ENCODE measurements around the gene MRAP. TPM values are rescaled to one million over a fixed set of nuclear protein-coding genes. Genes with fewer than 3 reads are reported as not detected.

Gene MRAP
- total and polyA plus RNA-seq, 12 donors = 13.4 to 769 (median 105) TPM

DNA sequence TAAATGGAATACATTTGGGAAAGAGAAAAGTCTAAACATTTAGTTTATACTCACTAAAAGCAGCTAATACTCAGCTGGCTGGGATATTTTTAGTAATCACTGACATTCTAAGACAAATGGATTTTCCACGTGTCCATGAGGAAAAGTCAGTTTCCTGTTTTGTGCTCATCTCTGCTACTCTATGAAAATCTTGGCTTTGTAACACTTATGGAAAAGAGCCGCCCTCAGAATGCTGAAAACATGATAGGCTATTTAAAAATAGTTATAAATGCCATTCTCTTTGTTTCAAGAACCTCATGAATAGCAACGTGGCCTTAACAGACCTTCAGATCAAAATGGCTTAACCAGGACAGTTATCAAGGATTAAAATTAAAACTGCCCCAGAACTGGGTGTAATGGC is 29.9 kb downstream of the MRAP start:
- peaks cover 0 to 36% of the 10 kb centered on the region in 2 donors for H3K36me3 ChIP-seq (replicated peaks in 1 of 2)
- DNase-seq = peak in 3 of 7 donors; percentile 26 to 43 (median 30)
- no peaks in the 10 kb centered on the region for H3K27me3 ChIP-seq
- H3K9me3 ChIP-seq (replicated peaks in 1 of 3) = no peaks in the 10 kb centered on the region
- intact Hi-C loops (cut with DNase I) = no loop called here
- H3K4me1 ChIP-seq (replicated peaks in 1 of 2) = peaks cover 16 to 29% of the 10 kb centered on the region in 2 donors
- TF ChIP-seq POLR2A (IDR thresholded peaks at IDR 0.05) = peak in 1 of 2 donors; percentile 32
- TF ChIP-seq, protein P1, sequence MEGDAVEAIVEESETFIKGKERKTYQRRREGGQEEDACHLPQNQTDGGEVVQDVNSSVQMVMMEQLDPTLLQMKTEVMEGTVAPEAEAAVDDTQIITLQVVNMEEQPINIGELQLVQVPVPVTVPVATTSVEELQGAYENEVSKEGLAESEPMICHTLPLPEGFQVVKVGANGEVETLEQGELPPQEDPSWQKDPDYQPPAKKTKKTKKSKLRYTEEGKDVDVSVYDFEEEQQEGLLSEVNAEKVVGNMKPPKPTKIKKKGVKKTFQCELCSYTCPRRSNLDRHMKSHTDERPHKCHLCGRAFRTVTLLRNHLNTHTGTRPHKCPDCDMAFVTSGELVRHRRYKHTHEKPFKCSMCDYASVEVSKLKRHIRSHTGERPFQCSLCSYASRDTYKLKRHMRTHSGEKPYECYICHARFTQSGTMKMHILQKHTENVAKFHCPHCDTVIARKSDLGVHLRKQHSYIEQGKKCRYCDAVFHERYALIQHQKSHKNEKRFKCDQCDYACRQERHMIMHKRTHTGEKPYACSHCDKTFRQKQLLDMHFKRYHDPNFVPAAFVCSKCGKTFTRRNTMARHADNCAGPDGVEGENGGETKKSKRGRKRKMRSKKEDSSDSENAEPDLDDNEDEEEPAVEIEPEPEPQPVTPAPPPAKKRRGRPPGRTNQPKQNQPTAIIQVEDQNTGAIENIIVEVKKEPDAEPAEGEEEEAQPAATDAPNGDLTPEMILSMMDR (IDR thresholded peaks at IDR 0.05) = no peak
- 11 to 24% (median 14%) methylated on average over 3 of the region's 3 CpGs for WGBS, 4 donors
- no peak overlapping the region for H3K4me3 ChIP-seq
- peak overlapping the region; percentile 69 to 91 (median 87) for H3K27ac ChIP-seq

- intact Hi-C loops (cut with DNase I) = no loop called here
Observed at GRCh38 chr21:32329331-32329730, 30.7 kb downstream of the MRAP start.

GRCh38 chr21:32329776-32330175 is 31.1 kb downstream of the MRAP start:
- Histone ChIP-seq H3K27me3 (no peaks in the 10 kb centered on the region), H3K4me3 (no peak overlapping the region), H3K9me3 (replicated peaks in 1 of 3) (no peaks in the 10 kb centered on the region), H3K36me3 (replicated peaks in 1 of 2) (peaks cover 0 to 36% of the 10 kb centered on the region in 2 donors), H3K4me1 (replicated peaks in 1 of 2) (peaks cover 16 to 29% of the 10 kb centered on the region in 2 donors), H3K27ac (peak overlapping the region; percentile 69 to 91 (median 87))
- peak in 1 of 7 donors; percentile 57 for DNase-seq
- intact Hi-C loops (cut with DNase I) = no loop called here
- TF ChIP-seq, protein P1 (IDR thresholded peaks at IDR 0.05) = no peak
- no peak for TF ChIP-seq POLR2A (IDR thresholded peaks at IDR 0.05)
- 35 to 52% (median 44%) methylated on average over 3 of the region's 3 CpGs for WGBS, 4 donors

More at GRCh38 chr21:32329331-32329730, 30.7 kb downstream of the MRAP start:
- Histone ChIP-seq H3K4me3 (no peak overlapping the region), H3K36me3 (replicated peaks in 1 of 2) (peaks cover 0 to 36% of the 10 kb centered on the region in 2 donors), H3K4me1 (replicated peaks in 1 of 2) (peaks cover 16 to 29% of the 10 kb centered on the region in 2 donors), H3K27ac (peak overlapping the region; percentile 69 to 91 (median 87)), H3K9me3 (replicated peaks in 1 of 3) (no peaks in the 10 kb centered on the region), H3K27me3 (no peaks in the 10 kb centered on the region)
- peak; percentile 65 to 92 (median 84) for DNase-seq
- WGBS, 4 donors = 14 to 35% (median 18%) methylated on average over 2 of the region's 2 CpGs
- TF ChIP-seq POLR2A (IDR thresholded peaks at IDR 0.05) = peak in 1 of 2 donors; percentile 35
- TF ChIP-seq, protein P1 (IDR thresholded peaks at IDR 0.05) = no peak

- peak in 1 of 7 donors; percentile 18 for DNase-seq
- Histone ChIP-seq H3K27me3 (no peaks in the 10 kb centered on the region), H3K4me1 (replicated peaks in 1 of 2) (peaks cover 16 to 29% of the 10 kb centered on the region in 2 donors), H3K27ac (peak overlapping the region in 1 of 5 donors; percentile 3), H3K4me3 (no peak overlapping the region), H3K9me3 (replicated peaks in 1 of 3) (no peaks in the 10 kb centered on the region), H3K36me3 (replicated peaks in 1 of 2) (peaks cover 0 to 36% of the 10 kb centered on the region in 2 donors)
- TF ChIP-seq POLR2A (IDR thresholded peaks at IDR 0.05) = no peak
- TF ChIP-seq, protein P1 (IDR thresholded peaks at IDR 0.05) = no peak
- intact Hi-C loops (cut with DNase I) = no loop called here
- WGBS, 4 donors = 94 to 99% (median 98%) methylated on average over 4 of the region's 4 CpGs
Observed at GRCh38 chr21:32330784-32331311, 32.2 kb downstream of the MRAP start.

All from adrenal gland (tissue), 12 donors.